Loucy (cell line): ENCODE measurements around the gene LASP1.

Source experiments
- H2AFZ ChIP-seq: fragments of 200-600 bp; sonication (generic); 2 replicates; pipeline ENCODE4 v1.6.0; 2016; ENCODE audit warnings: antibody characterized with exemption, mild to moderate bottlenecking, low read length, moderate library complexity
- H3F3A ChIP-seq: fragments of 200-600 bp; 2 replicates; pipeline ENCODE4 v1.6.0; 2016; ENCODE audit warnings: antibody characterized with exemption, low read depth, mild to moderate bottlenecking
- H3K27me3 ChIP-seq: fragments of 200-600 bp; sonication (generic); 2 replicates; pipeline ENCODE4 v1.6.1; 2014; ENCODE audit warnings: low read length, mild to moderate bottlenecking; ENCODE audit not compliant: insufficient read depth, poor library complexity, severe bottlenecking
- H3K36me3 ChIP-seq: fragments of 200-600 bp; sonication (generic); 2 replicates; pipeline ENCODE4 v1.6.1; 2016; ENCODE audit warnings: low read length; ENCODE audit not compliant: insufficient read depth
- H3K4me1 ChIP-seq: fragments of 200-600 bp; sonication (generic); 2 replicates; pipeline ENCODE4 v1.5.1; 2014; ENCODE audit warnings: low read length, mild to moderate bottlenecking; ENCODE audit not compliant: insufficient read depth, poor library complexity, severe bottlenecking
- H3K4me2 ChIP-seq: fragments of 200-600 bp; sonication (generic); 2 replicates; pipeline ENCODE4 v1.6.0; 2014; ENCODE audit warnings: antibody characterized with exemption, low read length, low read depth, mild to moderate bottlenecking; ENCODE audit not compliant: poor library complexity, severe bottlenecking
- H3K4me3 ChIP-seq: fragments of 200-600 bp; sonication (generic); 2 replicates; pipeline ENCODE4 v1.5.1; 2014; ENCODE audit warnings: low read length, mild to moderate bottlenecking, mixed read lengths; ENCODE audit not compliant: poor library complexity, severe bottlenecking
- H3K79me2 ChIP-seq: fragments of 200-600 bp; sonication (generic); 2 replicates; pipeline ENCODE4 v1.6.1; 2014; ENCODE audit warnings: low read length; ENCODE audit not compliant: insufficient read depth
- H3K9ac ChIP-seq: fragments of 200-600 bp; sonication (generic); 2 replicates; pipeline ENCODE4 v1.6.0; 2014; ENCODE audit warnings: mild to moderate bottlenecking, low read depth, low read length, moderate library complexity; ENCODE audit not compliant: poor library complexity, severe bottlenecking
- H3K9me2 ChIP-seq: fragments of 200-600 bp; sonication (generic); replicated peaks from 2 replicates; pipeline ENCODE4 v1.6.1; 2016; ENCODE audit warnings: low read depth, low read length, mixed read lengths
- H3K9me3 ChIP-seq: fragments of 200-600 bp; sonication (generic); 2 replicates; pipeline ENCODE4 v1.6.1; 2014; ENCODE audit warnings: mild to moderate bottlenecking, antibody characterized with exemption, low read length, low read depth; ENCODE audit not compliant: insufficient read depth
- H4K20me1 ChIP-seq: fragments of 200-600 bp; sonication (generic); 2 replicates; pipeline ENCODE4 v1.6.0; 2014; ENCODE audit warnings: antibody characterized with exemption, low read length, mild to moderate bottlenecking; ENCODE audit not compliant: insufficient read depth, poor library complexity, severe bottlenecking
- EZH2phosphoT487 ChIP-seq: fragments of 200-600 bp; IDR thresholded peaks from 2 replicates; pipeline ENCODE4 v1.6.1; 2018; ENCODE audit warnings: antibody characterized with exemption, mild to moderate bottlenecking, moderate library complexity, borderline replicate concordance
- TF ChIP-seq, protein P1 (sequence below): fragments of 200-600 bp; sonication (generic); conservative IDR thresholded peaks from 2 replicates; pipeline ENCODE4 v1.5.1; 2014; ENCODE audit warnings: mild to moderate bottlenecking, antibody characterized with exemption, low read length

LASP1 gene

DNA sequence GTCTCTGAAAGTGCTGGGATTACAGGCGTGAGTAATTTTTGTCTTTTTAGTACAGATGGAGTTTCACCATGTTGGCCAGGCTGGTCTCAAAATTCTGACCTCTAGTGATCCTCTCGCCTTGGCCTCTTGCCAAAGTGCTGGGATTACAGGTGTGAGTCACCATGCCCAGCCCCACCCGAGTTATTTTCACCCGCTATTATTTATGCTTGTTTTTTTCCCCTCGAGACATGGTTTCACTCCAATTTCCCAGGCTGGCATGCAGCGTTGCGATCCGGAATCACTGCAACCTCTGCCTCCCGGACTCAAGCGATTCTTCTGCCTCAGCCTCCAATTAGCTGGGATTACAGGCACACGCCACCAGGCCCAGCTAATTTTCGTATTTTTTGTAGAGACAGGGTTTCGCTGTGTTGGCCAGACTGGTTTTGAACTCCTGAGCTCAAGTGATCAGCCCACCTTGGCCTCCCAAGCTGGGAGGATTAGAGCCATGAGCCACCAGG is 25.5 kb upstream of the LASP1 start:
- peaks cover 3% of the 10 kb centered on the region for H3K4me1 ChIP-seq
- H3K4me3 ChIP-seq: no peak overlapping the region
- H3F3A ChIP-seq: peaks cover 7% of the 10 kb centered on the region
- no peak overlapping the region for H3K4me2 ChIP-seq
- H3K9me2 ChIP-seq: no peaks in the 10 kb centered on the region
- no peaks in the 10 kb centered on the region for H3K9me3 ChIP-seq
- H3K36me3 ChIP-seq: peaks cover 20% of the 10 kb centered on the region; the same call in 1 of the 2 replicates
- H3K27me3 ChIP-seq: no peaks in the 10 kb centered on the region
- H3K79me2 ChIP-seq: peaks cover 10% of the 10 kb centered on the region
- H2AFZ ChIP-seq: no peak overlapping the region
- TF ChIP-seq, protein P1, sequence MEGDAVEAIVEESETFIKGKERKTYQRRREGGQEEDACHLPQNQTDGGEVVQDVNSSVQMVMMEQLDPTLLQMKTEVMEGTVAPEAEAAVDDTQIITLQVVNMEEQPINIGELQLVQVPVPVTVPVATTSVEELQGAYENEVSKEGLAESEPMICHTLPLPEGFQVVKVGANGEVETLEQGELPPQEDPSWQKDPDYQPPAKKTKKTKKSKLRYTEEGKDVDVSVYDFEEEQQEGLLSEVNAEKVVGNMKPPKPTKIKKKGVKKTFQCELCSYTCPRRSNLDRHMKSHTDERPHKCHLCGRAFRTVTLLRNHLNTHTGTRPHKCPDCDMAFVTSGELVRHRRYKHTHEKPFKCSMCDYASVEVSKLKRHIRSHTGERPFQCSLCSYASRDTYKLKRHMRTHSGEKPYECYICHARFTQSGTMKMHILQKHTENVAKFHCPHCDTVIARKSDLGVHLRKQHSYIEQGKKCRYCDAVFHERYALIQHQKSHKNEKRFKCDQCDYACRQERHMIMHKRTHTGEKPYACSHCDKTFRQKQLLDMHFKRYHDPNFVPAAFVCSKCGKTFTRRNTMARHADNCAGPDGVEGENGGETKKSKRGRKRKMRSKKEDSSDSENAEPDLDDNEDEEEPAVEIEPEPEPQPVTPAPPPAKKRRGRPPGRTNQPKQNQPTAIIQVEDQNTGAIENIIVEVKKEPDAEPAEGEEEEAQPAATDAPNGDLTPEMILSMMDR: no peak
- no peak for TF ChIP-seq EZH2phosphoT487
- no peak overlapping the region for H3K9ac ChIP-seq
- peaks cover 17% of the 10 kb centered on the region for H4K20me1 ChIP-seq

DNA sequence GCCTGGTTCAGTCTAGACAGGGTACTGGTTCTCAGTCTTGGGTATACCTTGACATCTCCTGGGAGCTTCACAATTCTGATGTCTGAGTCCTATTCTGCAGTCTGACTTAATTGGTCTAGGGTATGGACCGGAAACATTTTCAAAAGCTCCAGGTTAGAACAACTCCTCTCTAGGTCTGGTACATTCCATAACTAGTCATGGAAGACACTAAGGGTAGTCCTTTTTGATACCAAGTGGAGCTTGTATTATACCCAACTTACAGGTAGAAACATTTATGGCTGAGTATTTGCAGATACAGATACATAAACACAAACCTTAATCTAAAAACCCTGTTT is 21.3 kb upstream of the LASP1 start:
- H2AFZ ChIP-seq: no peak overlapping the region
- H3F3A ChIP-seq: peaks cover 12% of the 10 kb centered on the region
- TF ChIP-seq, protein P1: no peak
- no peak for TF ChIP-seq EZH2phosphoT487
- H3K9ac ChIP-seq: no peak overlapping the region
- H3K9me3 ChIP-seq: no peaks in the 10 kb centered on the region
- no peak overlapping the region for H3K4me3 ChIP-seq
- no peak overlapping the region for H3K4me2 ChIP-seq
- H3K79me2 ChIP-seq: peaks cover 52% of the 10 kb centered on the region
- H4K20me1 ChIP-seq: peaks cover 58% of the 10 kb centered on the region
- H3K9me2 ChIP-seq: no peaks in the 10 kb centered on the region
- H3K4me1 ChIP-seq: peaks cover 24% of the 10 kb centered on the region
- peaks cover 52% of the 10 kb centered on the region; the same call in 1 of the 2 replicates for H3K36me3 ChIP-seq
- peaks cover 6% of the 10 kb centered on the region for H3K27me3 ChIP-seq

DNA sequence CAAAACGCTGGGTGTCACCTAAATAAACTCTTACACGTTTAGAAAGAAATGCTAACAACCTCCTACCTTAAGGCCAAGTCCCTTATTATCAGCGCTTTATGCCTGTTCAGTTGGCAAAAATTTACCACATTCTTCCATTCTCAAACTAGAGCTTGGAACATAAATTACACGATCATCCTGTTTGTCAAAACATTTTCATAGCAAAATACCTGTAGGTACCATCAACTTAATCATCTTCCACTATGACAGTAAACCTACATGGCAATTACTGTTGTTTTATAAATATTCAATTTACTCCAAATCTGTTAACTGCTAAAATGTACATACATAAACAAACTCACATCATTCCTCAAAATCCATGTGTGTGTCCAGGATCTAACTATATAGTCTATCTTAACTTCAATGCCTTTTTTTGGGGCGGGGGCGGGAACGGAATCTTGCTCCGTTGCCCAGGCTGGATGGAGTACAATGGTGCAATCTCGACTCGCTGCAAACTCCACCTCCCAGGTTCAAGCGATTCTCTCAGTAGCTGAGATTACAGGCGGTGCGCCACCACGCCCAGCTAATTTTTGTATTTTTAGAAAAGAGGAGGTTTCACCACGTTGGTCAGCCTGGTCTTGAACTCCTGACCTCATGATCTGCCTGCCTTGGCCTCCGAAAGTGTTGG is 20.8 kb upstream of the LASP1 start:
- no peak overlapping the region for H2AFZ ChIP-seq
- peaks cover 52% of the 10 kb centered on the region; the same call in 1 of the 2 replicates for H3K36me3 ChIP-seq
- H3K4me1 ChIP-seq: peaks cover 25% of the 10 kb centered on the region
- H3K27me3 ChIP-seq: peaks cover 7% of the 10 kb centered on the region
- no peaks in the 10 kb centered on the region for H3K9me2 ChIP-seq
- H3K4me3 ChIP-seq: no peak overlapping the region
- H4K20me1 ChIP-seq: peaks cover 58% of the 10 kb centered on the region
- peak overlapping the region; percentile 99 for H3K4me2 ChIP-seq
- no peak for TF ChIP-seq EZH2phosphoT487
- TF ChIP-seq, protein P1: no peak
- no peaks in the 10 kb centered on the region for H3K9me3 ChIP-seq
- peaks cover 53% of the 10 kb centered on the region for H3K79me2 ChIP-seq
- H3F3A ChIP-seq: peaks cover 12% of the 10 kb centered on the region
- no peak overlapping the region for H3K9ac ChIP-seq
